AML-193 (cell line): ENCODE results near the gene USP17L20.
"Not testable (repeated sequence)": the region's sequence is repeated elsewhere in the genome, so short reads cannot be mapped to it uniquely, and the experiment has no call there.

Experiments used
- DNase-seq, 2 experiments: peaks; one replicate each; lab custom pipeline; 2025; lab: John Stamatoyannopoulos, UW

USP17L20 gene

GRCh38 chr4:9257824-9258223 lies at the start of gene USP17L20:
TSS of gene USP17L20 (plus strand) at chr4:9258124. CDS start at chr4:9258124, 0 bp downstream.
- not testable (repeated sequence) for DNase-seq

GRCh38 chr4:9210357-9210756 lies 47.6 kb upstream of the USP17L20 start, which contains the start of gene USP17L10:
TSS of gene USP17L10 (plus strand) at chr4:9210657. CDS start at chr4:9210657, 0 bp downstream.
- not testable (repeated sequence) for DNase-seq

- DNase-seq, result not testable (repeated sequence)
Measured at GRCh38 chr4:9214701-9215100, 43.2 kb upstream of the USP17L20 start.

GRCh38 chr4:9215105-9215504 lies 42.8 kb upstream of the USP17L20 start, which contains the start of gene USP17L11:
TSS of gene USP17L11 (plus strand) at chr4:9215405. CDS start at chr4:9215405, 0 bp downstream.
- DNase-seq, result not testable (repeated sequence)

- not testable (repeated sequence) for DNase-seq
Measured at GRCh38 chr4:9219852-9220251, 38.1 kb upstream of the USP17L20 start, which contains the start of gene USP17L12. TSS of gene USP17L12 (plus strand) at chr4:9220152. CDS start at chr4:9220152, 0 bp downstream.

DNA sequence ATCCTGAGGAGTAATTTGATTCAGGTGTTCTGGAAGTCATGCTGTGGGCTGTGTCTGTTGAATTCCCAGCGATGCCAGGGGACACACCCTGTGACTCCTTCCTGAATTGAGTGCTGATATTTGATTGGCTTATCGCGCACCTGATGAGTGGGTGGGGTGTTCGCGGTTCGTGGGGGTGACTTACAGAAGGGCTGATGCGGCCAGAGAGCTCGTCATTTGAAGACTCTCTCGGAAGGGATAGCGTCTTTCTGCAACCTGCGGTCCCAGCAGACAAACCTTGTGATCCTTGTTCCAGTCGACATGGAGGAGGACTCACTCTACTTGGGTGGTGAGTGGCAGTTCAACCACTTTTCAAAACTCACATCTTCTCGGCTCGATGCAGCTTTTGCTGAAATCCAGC lies 33.3 kb upstream of the USP17L20 start, which contains the start of gene USP17L13:
Gene USP17L13, plus strand, starts transcription at position 301 of the 400 bp plus-strand sequence. Its CDS starts 0 bp downstream, at position 301.
- not testable (repeated sequence) for DNase-seq

GRCh38 chr4:9230249-9230648 lies 27.7 kb upstream of the USP17L20 start:
- DNase-seq, result not testable (repeated sequence)

- not testable (repeated sequence) for DNase-seq
Measured at GRCh38 chr4:9234085-9234484, 23.8 kb upstream of the USP17L20 start, which contains the start of gene USP17L15. TSS of gene USP17L15 (plus strand) at chr4:9234385. CDS start at chr4:9234385, 0 bp downstream.

DNA sequence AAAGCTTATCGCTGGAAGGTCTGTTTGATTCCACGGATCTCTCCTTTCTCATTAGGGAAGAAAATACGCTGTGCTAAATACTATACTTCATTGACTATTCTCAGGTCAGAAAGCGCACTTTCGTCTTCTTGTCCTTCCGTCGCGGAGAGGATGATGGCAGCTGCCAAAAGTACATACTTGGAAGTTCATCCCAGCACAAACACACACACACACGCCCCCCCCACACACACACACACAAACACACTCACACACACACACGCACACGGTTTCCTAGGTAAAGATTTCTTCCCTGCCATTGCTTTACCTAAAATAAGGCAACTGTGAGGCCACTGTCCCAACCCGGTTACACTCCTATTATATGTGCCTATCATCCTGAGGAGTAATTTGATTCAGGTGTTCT lies 19.5 kb upstream of the USP17L20 start:
- not testable (repeated sequence) for DNase-seq

DNA sequence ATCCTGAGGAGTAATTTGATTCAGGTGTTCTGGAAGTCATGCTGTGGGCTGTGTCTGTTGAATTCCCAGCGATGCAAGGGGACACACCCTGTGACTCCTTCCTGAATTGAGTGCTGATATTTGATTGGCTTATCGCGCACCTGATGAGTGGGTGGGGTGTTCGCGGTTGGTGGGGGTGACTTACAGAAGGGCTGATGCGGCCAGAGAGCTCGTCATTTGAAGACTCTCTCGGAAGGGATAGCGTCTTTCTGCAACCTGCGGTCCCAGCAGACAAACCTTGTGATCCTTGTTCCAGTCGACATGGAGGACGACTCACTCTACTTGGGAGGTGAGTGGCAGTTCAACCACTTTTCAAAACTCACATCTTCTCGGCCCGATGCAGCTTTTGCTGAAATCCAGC lies 14.3 kb upstream of the USP17L20 start, which contains the start of gene USP17L17:
Gene USP17L17, plus strand, starts transcription at position 301 of the 400 bp plus-strand sequence. Its CDS starts 0 bp downstream, at position 301.
- not testable (repeated sequence) for DNase-seq

GRCh38 chr4:9247953-9248680 lies 9.8 kb upstream of the USP17L20 start, which contains the start of gene USP17L18:
TSS of gene USP17L18 (plus strand) at chr4:9248630. CDS start at chr4:9248630, 0 bp downstream.
- DNase-seq, result not testable (repeated sequence)

- DNase-seq, result not testable (repeated sequence)
Measured at GRCh38 chr4:9253078-9253477, 4.8 kb upstream of the USP17L20 start, which contains the start of gene USP17L19. TSS of gene USP17L19 (plus strand) at chr4:9253378. CDS start at chr4:9253378, 0 bp downstream.

DNA sequence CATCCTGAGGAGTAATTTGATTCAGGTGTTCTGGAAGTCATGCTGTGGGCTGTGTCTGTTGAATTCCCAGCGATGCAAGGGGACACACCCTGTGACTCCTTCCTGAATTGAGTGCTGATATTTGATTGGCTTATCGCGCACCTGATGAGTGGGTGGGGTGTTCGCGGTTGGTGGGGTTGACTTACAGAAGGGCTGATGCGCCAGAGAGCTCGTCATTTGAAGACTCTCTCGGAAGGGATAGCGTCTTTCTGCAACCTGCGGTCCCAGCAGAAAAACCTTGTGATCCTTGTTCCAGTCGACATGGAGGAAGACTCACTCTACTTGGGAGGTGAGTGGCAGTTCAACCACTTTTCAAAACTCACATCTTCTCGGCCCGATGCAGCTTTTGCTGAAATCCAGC lies 4.6 kb downstream of the USP17L20 start, which contains the start of gene USP17L21:
Gene USP17L21, plus strand, starts transcription at position 301 of the 400 bp plus-strand sequence. Its CDS starts 0 bp downstream, at position 301.
- DNase-seq, result not testable (repeated sequence)

GRCh38 chr4:9267319-9267718 lies 9.4 kb downstream of the USP17L20 start, which contains the start of gene USP17L22:
TSS of gene USP17L22 (plus strand) at chr4:9267619. CDS start at chr4:9267619, 0 bp downstream.
- DNase-seq, result not testable (repeated sequence)

DNA sequence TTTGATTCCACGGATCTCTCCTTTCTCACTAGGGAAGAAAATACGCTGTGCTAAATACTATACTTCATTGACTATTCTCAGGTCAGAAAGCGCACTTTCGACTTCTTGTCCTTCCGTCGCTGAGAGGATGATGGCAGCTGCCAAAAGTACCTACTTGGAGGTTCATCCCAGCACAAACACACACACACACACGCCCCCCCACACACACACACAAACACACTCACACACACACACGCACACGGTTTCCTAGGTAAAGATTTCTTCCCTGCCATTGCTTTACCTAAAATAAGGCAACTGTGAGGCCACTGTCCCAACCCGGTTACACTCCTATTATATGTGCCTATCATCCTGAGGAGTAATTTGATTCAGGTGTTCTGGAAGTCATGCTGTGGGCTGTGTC lies 13.8 kb downstream of the USP17L20 start:
- not testable (repeated sequence) for DNase-seq
